ENCODE data around the gene P2RY12. TPM values are rescaled to one million over a fixed set of nuclear protein-coding genes. Genes with fewer than 3 reads are reported as not detected.
A peak's percentile ranks its signal among the peaks of the same experiment; 100 is the strongest.

The P2RY12 gene
- total RNA-seq, 1 experiment from 2014 or later = not detected

GRCh38 chr3:151307583-151308488 is 76.7 kb downstream of the P2RY12 start:
- Histone ChIP-seq H2AFZ (ENCODE audit: low read length) (no peak overlapping the region), H3K4me3 (ENCODE audit: low read length) (peak overlapping the region; percentile 49)
- intact Hi-C loops (cut with micrococcal nuclease) = no loop called here

DNA sequence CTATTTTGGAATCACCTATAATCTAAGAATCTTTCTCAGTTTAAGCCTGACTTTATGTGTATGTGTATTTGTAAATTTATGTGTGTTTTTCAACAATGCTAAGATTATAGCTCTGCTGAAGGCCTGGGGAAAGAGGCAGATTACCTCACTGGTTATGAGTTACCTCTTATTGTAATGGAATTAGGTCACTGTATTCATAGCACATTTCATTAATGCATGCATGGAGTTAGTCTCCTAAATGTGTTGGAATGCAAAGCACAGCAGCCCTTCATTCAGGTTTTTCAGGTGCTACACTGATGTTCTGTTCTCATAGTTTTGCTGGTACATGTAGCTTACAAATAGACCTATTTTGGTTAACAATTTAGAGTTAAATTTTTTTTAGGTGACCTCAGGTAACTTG is 77.4 kb downstream of the P2RY12 start:
- H4K20me1 ChIP-seq (ENCODE audit: low read length) = no peaks in the 10 kb centered on the region
- peak overlapping the region; percentile 95 for H3K27ac ChIP-seq (ENCODE audit: low read length)
- no peaks in the 10 kb centered on the region for H3K9me3 ChIP-seq (ENCODE audit: low read length)
- H3K27me3 ChIP-seq (ENCODE audit: low read length) = no peaks in the 10 kb centered on the region
- peaks cover 21% of the 10 kb centered on the region for H3F3A ChIP-seq (ENCODE audit: low read length, unreplicated experiment)
- BruUV-seq (replicated peaks) = no TSS peak
- peaks cover 73% of the 10 kb centered on the region for H3K4me1 ChIP-seq (ENCODE audit: insufficient read depth, low read length)
- peak overlapping the region; percentile 85 for H3K4me2 ChIP-seq (ENCODE audit: low read length)
- peak; percentile 32 for DNase-seq
- no peak for TF ChIP-seq EZH2phosphoT487 (IDR thresholded peaks at IDR 0.05; ENCODE audit: borderline replicate concordance, low read length)
- TF ChIP-seq, protein P1, sequence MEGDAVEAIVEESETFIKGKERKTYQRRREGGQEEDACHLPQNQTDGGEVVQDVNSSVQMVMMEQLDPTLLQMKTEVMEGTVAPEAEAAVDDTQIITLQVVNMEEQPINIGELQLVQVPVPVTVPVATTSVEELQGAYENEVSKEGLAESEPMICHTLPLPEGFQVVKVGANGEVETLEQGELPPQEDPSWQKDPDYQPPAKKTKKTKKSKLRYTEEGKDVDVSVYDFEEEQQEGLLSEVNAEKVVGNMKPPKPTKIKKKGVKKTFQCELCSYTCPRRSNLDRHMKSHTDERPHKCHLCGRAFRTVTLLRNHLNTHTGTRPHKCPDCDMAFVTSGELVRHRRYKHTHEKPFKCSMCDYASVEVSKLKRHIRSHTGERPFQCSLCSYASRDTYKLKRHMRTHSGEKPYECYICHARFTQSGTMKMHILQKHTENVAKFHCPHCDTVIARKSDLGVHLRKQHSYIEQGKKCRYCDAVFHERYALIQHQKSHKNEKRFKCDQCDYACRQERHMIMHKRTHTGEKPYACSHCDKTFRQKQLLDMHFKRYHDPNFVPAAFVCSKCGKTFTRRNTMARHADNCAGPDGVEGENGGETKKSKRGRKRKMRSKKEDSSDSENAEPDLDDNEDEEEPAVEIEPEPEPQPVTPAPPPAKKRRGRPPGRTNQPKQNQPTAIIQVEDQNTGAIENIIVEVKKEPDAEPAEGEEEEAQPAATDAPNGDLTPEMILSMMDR (conservative IDR thresholded peaks at IDR 0.05; ENCODE audit: low read depth, low read length) = no peak
- TF ChIP-seq EZH2 (IDR thresholded peaks at IDR 0.05; ENCODE audit: low read length, unreplicated experiment) = no peak
- peak overlapping the region; percentile 58; the same call in 1 of the 2 replicates for H3K9ac ChIP-seq (ENCODE audit: low read length)
- intact Hi-C loops (cut with micrococcal nuclease) = no loop called here
- no peak overlapping the region for H3K4me3 ChIP-seq (ENCODE audit: low read length)
- H2AFZ ChIP-seq (ENCODE audit: low read length) = no peak overlapping the region
- no peaks in the 10 kb centered on the region for H3K9me2 ChIP-seq (replicated peaks; ENCODE audit: low read length)
- ATAC-seq = no peak
- CTCF ChIA-PET = interaction anchor here (0.7 kb wide), 1 partner anchor 21 kb away, joined by 7 read pairs; no protein-coding TSS in a partner anchor
- H3K79me2 ChIP-seq (ENCODE audit: low read length) = peaks cover 72% of the 10 kb centered on the region
- H3K36me3 ChIP-seq (ENCODE audit: low read depth, low read length) = no peaks in the 10 kb centered on the region
- POLR2A ChIA-PET (ENCODE audit: unreplicated experiment) = no interaction called here

More at GRCh38 chr3:151307583-151308488, 76.7 kb downstream of the P2RY12 start:
- peak overlapping the region; percentile 58 for H3K9ac ChIP-seq (ENCODE audit: low read length)
- H3K4me2 ChIP-seq (ENCODE audit: low read length) = peak overlapping the region; percentile 85
- ATAC-seq (peak; percentile 25; the same call in 1 of the 2 replicates), DNase-seq (peak; percentile 66)
- peak overlapping the region; percentile 95 for H3K27ac ChIP-seq (ENCODE audit: low read length)
- no TSS peak for BruUV-seq (replicated peaks)
- H3K9me2 ChIP-seq (replicated peaks; ENCODE audit: low read length) = no peaks in the 10 kb centered on the region
- POLR2A ChIA-PET (ENCODE audit: unreplicated experiment) = no interaction called here
- H3F3A ChIP-seq (ENCODE audit: low read length, unreplicated experiment) = peaks cover 21% of the 10 kb centered on the region
- TF ChIP-seq EZH2phosphoT487 (IDR thresholded peaks at IDR 0.05; ENCODE audit: borderline replicate concordance, low read length) (no peak), EZH2 (IDR thresholded peaks at IDR 0.05; ENCODE audit: low read length, unreplicated experiment) (no peak)
- TF ChIP-seq, protein P1 (conservative IDR thresholded peaks at IDR 0.05; ENCODE audit: low read depth, low read length) = no peak
- peaks cover 73% of the 10 kb centered on the region for H3K79me2 ChIP-seq (ENCODE audit: low read length)
- H3K4me1 ChIP-seq (ENCODE audit: insufficient read depth, low read length) = peaks cover 66% of the 10 kb centered on the region
- no peaks in the 10 kb centered on the region for H3K9me3 ChIP-seq (ENCODE audit: low read length)
- no peaks in the 10 kb centered on the region for H3K27me3 ChIP-seq (ENCODE audit: low read length)
- no peaks in the 10 kb centered on the region for H3K36me3 ChIP-seq (ENCODE audit: low read depth, low read length)
- CTCF ChIA-PET = interaction anchor here (0.6 to 0.7 kb wide), 2 partner anchors 20 to 810 kb away, joined by 3 to 7 read pairs; no protein-coding TSS in a partner anchor
- H4K20me1 ChIP-seq (ENCODE audit: low read length) = no peaks in the 10 kb centered on the region
